T-helper 9 cell (primary cell): ENCODE measurements around the gene PAX9.
"Not testable (repeated sequence)": the region's sequence is repeated elsewhere in the genome, so short reads cannot be mapped to it uniquely, and the experiment has no call there.

Experiments used
- DNase-seq: peaks from one replicate; pipeline ENCODE4 v3.0.0-alpha.2; 2020

The PAX9 gene

DNA sequence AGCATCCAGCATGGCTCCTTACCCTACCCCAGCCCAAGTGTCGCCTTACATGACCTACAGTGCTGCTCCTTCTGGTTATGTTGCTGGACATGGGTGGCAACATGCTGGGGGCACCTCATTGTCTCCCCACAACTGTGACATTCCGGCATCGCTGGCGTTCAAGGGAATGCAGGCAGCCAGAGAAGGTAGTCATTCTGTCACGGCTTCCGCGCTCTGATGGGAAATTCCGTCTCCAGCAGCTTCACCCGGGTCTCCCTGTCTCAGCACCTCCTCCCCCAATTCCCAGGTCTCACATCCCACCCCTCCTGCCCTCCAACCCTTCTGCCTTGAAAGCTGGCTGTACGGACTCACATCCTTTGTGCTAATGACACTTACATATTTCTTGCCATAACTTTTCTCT lies 14.6 kb downstream of the PAX9 start:
- no peak for DNase-seq

DNA sequence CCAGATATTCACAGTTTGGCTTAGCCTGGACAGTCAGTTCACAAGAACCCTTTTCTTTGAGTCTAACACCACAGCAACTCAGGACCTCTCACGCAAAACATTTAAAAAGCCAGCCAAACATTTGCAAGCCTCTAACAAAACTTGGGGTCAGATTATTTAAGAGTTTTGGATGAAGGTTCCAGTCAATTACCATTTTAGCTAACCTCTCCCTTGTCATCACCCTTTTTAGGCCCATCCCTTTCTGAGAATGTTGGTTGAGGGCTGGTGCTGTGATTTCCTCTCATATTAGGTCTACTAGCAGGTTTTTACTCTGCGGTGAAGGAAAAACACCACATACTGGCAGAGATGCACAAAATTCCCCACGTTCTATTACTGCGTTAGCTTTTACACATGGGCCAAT lies 20.7 kb downstream of the PAX9 start:
- DNase-seq, result no peak

DNA sequence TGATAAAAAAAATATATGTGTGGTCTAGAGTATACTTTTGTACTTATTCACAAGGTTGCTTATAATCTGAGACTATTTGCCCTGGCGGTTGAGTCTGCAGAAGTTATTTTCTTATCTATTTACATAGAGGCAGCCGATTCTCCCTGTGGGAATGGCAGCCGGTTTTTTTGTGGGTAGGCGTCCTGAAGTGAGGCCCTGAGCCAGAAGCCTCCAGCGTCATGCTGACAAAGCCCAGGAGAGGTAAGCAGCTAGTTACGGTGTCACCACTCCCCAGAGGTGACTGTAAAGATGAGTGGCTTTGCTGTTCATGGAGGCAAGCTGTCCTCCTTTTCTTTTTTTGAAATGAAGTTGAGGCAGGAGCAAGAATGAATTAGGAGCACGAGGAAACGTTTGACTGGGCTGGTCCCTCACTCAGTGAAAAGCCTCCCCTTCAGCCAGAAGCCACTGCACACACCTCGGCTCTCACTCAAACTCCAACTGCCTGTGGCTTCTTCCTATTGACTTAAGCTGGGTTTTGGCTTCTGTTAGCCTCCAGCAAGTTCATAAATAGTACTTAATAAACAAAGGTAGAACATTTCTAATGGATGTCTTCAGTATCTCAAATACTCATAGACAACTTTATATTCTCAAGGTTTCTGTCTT lies 21.5 kb downstream of the PAX9 start:
- no peak for DNase-seq

- no peak for DNase-seq
Measured at GRCh38 chr14:36684946-36685345, 23.3 kb downstream of the PAX9 start.

GRCh38 chr14:36690311-36691040 lies 28.8 kb downstream of the PAX9 start:
- no peak for DNase-seq

DNA sequence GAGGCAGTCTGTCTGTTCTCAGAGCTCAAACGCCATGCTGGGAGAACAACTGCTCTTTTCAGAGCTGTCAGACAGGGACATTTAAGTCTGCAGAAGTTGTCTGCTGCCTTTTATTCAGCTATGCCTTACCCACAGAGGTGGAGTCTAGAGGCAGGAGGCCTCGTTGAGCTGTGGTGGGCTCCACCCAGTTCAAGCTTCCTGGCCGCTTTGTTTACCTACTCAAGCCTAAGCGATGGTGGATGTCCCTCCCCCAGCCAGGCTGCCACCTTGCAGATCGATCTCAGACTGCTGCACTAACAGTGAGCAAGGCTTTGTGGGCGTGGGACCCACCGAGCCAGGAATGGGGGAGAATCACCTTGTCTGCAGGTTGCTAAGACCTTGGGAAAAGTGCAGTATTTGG lies 37.8 kb downstream of the PAX9 start:
- not testable (repeated sequence) for DNase-seq

DNA sequence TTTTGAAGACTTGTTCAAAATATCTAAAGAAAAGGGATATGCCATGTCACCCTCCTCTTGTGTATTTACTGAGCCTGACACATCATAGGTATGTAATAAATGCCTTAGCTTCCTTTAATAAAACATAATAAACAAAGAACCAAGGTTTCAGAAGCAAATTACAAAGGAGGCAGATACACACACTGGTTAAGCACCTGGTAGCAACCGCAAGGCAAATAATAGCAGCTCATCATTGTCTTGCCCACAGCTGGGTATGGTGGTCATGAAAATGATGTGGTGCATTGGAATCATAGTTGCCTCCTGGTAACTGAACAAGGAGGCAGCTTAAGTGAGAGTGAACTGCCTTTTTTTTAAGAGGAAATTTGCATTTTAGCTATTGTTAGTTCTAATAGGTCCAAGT lies 39.0 kb downstream of the PAX9 start:
- no peak for DNase-seq

DNA sequence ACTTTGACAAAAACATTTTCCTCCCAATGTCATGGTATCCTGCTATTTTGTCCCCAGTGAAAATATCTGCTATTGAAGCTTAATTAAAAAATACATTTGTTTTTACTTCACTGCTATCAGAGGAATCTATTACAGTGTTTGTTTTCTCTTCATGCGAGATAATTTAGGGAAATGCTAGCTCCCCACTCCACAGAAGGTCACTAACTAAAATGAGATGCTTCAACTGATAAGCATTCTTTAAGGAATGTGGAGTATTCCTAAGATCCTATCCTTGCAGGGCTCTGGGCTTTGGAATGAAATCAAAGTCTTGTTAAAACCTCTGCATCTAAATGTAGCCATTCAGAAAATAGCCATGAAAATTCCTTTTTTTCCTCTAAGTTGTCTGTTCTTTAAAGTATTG lies 39.5 kb downstream of the PAX9 start:
- DNase-seq, result no peak

- no peak for DNase-seq
Measured at GRCh38 chr14:36702474-36702873, 40.8 kb downstream of the PAX9 start.

DNA sequence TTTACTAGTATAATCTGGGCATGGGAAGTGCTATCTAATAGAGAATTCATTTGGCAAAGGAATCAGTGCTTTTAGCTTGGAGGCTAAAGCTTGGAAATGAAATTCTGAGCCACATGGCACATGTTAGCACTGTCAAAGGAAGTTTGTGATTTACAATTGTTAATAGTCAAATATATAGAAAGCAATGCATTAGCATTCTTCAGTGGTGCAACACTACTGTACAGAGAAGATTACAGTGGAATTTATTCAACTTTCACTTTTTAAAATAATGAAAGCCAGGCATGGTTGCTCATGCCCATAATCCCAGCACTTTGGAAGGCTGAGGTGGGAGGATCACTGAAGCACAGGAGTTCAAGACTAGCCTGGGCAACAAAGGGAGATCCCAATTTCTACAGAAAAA lies 45.9 kb downstream of the PAX9 start:
- DNase-seq, result no peak

- DNase-seq, result no peak
Measured at GRCh38 chr14:36713960-36714703, 52.5 kb downstream of the PAX9 start.

DNA sequence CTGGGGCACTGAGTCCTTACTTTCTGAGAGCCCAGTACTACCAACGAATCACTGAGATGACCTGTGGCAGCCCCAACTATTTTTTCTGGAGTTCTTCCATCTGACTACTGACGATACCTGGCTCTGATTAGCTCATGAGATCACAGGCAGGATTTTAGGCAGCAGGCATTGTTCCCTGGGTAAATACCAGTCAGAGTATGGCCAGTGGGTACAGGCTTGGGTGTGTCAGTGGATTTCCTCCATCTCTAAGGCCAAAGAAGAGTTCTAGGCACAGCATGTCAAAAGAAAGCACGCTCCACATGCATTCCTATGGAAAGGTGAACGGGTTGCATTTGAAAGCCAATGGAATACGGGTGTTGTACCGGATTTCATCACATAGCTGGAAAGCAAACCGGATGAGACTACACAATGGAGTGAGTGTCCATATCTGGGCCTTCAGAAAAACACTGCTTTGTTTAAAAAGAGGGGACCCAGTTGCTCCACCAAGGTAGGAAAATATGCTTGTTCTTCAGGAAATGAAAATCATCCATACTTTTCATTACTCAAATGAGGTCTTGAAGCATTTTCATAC lies 55.0 kb downstream of the PAX9 start:
- DNase-seq, result no peak

GRCh38 chr14:36717363-36717762 lies 55.7 kb downstream of the PAX9 start:
- DNase-seq, result no peak

DNA sequence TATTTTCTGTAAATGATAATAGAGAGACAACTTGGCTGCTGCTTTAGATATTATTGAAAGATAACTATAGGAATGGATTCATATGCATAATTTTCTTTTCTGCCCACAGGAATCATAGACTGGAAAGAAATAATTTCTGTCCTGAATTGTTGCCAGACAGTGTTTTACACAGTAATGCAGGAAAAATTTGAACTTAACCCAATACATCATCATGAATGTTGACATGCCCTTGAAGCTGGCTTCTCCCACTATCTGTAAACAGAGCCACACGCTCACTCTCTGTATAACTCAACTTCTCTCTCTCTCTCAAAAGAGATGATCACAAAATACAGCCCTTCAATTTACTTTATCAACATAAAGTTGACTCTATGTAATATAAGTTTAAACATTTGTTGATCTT lies 56.6 kb downstream of the PAX9 start:
- no peak for DNase-seq

DNA sequence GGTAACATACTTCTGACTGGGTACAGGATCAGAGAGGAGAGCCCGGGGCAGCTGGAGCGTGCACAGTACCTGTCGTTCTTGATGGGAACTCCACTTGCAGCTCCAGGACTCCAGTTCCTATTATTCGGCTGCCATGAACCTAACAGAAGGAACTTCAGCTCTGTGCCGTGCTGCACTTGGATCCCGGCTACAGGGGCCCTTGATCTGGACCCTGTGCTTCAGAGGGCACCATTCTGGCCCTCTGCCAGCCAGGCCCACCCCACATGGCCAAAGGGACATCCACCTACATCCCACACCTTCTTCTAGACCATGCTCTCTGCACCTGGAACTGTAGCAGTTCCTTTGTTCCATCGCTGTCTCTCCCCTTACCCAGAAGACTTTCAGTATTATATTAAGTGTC lies 58.2 kb downstream of the PAX9 start:
- no peak for DNase-seq

- no peak for DNase-seq
Measured at GRCh38 chr14:36720657-36721056, 59.0 kb downstream of the PAX9 start.

- DNase-seq, result no peak
Measured at GRCh38 chr14:36721877-36722276, 60.2 kb downstream of the PAX9 start.

- no peak for DNase-seq
Measured at GRCh38 chr14:36723530-36723929, 61.9 kb downstream of the PAX9 start.

DNA sequence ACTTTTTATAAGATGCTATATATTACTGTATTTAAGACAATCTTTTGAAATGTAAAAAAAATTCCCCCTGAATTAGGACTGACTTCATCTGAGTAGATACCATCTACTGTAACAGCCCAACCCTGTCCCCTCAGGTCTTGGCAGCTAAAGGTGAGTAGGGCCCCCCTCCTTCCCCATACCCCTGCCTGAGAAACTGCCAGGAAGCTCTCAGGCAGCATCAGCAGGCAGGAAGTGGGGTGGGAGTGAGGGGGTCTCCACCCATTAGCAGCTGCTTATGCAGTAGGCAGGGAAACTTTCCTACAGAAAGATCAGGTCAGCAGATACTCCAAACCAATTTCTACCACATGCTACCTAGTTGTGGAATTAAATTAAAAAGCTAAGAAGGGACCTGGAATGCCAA lies 62.5 kb downstream of the PAX9 start:
- DNase-seq, result no peak

GRCh38 chr14:36726128-36726527 lies 64.5 kb downstream of the PAX9 start:
- no peak for DNase-seq
